Measurements from ENCODE around the gene CYB5RL.

Gene CYB5RL

DNA sequence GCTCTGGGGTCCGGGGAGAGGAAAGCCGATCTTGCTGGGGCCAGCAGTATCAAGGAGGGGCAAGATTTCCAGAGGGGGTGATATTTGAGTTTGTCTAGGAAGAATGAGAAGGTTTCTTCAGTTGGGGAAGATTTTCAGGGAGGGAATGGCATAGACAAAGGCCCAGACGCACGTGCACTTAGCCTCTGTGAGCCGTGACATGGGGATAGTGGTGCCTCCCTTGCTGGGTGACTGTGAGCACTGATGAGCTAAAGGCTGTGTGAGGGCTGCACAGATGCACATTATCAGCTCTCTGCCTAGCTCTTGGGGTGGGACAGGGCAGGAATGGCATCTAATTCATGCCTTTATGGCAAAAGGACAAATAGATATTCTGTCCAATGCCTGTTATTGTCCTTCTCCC, 48.8 kb downstream of the CYB5RL start:
- H3K9me3 ChIP-seq (ENCODE audit: control insufficient read depth, insufficient read depth, low read length): no peaks in the 10 kb centered on the region
- H3K36me3 ChIP-seq (ENCODE audit: control insufficient read depth, insufficient read depth, low read length): no peaks in the 10 kb centered on the region
- no peak overlapping the region for H3K4me3 ChIP-seq (ENCODE audit: low read depth, low read length)
- no peaks in the 10 kb centered on the region for H3K27me3 ChIP-seq (ENCODE audit: control insufficient read depth, insufficient read depth, low read length)
- no peak overlapping the region for H3K9ac ChIP-seq (ENCODE audit: low read depth, low read length)
- peaks cover 3% of the 10 kb centered on the region for H3K4me1 ChIP-seq (ENCODE audit: control insufficient read depth, insufficient read depth, low read length)

Data from iPS-15b (cell line).